Neural crest cell (in vitro differentiated cells): ENCODE results near the gene PRDM16. TPM values are rescaled to one million over a fixed set of nuclear protein-coding genes. Genes with fewer than 3 reads are reported as not detected.

Source experiments
- DNase-seq: peaks from one replicate; pipeline ENCODE4 v3.0.0; 2021; ENCODE audit warnings: low read depth, mixed read lengths, low spot score
- H3K27ac Mint-ChIP-seq: one replicate; pipeline ENCODE4 v1.8.0; 2021; ENCODE audit warnings: mild to moderate bottlenecking, mixed read lengths; ENCODE audit not compliant: unreplicated experiment
- H3K27me3 Mint-ChIP-seq: 2 replicates; pipeline ENCODE4 v1.8.0; 2021; ENCODE audit warnings: low read depth, mild to moderate bottlenecking, mixed read lengths
- H3K36me3 Mint-ChIP-seq: 2 replicates; pipeline ENCODE4 v1.8.0; 2021; ENCODE audit warnings: low read depth, mild to moderate bottlenecking, mixed read lengths
- H3K4me1 Mint-ChIP-seq: 2 replicates; pipeline ENCODE4 v1.8.0; 2021; ENCODE audit warnings: mixed read lengths
- H3K4me3 Mint-ChIP-seq: one replicate; pipeline ENCODE4 v1.8.0; 2021; ENCODE audit warnings: mild to moderate bottlenecking, mixed read lengths
- H3K9me3 Mint-ChIP-seq: 2 replicates; pipeline ENCODE4 v1.8.0; 2021; ENCODE audit warnings: mixed read lengths
- total RNA-seq: library from RNA; stranded (reverse); gene quantifications from 2 replicates; pipeline ENCODE4 v1.2.1, GENCODE V29; 2021
- TF ChIP-seq, protein P1 (sequence below): fragments of 200-600 bp; sonication (generic); conservative IDR thresholded peaks from 2 replicates; pipeline ENCODE4 v1.5.0; 2021; ENCODE audit warnings: antibody characterized with exemption, mild to moderate bottlenecking

The PRDM16 gene
- total RNA-seq, 1 donor from 2014 or later: 11.7 TPM

DNA sequence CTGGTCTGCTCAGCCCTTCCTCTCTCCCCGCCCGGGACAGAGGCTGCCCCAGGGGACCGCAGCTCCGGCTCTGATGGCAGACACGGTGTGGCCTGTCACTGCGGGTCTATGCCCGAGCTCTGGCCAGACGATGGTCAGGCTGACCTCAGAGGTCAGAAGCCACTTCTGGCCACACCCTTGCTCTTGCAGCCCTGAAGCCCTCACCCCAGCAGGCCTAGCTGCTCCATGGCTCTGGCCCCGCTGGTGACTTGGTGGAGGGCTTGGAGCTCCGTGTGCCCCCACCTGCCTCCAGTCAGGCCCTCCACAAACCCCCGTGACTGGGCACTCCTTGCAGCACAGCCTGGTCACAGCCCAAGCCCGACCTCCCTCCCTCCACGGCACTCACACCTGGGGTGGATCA lies 47.6 kb downstream of the PRDM16 start:
- H3K36me3 Mint-ChIP-seq: no peaks in the 10 kb centered on the region
- H3K27ac Mint-ChIP-seq: peak overlapping the region; percentile 62
- H3K9me3 Mint-ChIP-seq: no peaks in the 10 kb centered on the region
- no peak for DNase-seq
- TF ChIP-seq, protein P1, sequence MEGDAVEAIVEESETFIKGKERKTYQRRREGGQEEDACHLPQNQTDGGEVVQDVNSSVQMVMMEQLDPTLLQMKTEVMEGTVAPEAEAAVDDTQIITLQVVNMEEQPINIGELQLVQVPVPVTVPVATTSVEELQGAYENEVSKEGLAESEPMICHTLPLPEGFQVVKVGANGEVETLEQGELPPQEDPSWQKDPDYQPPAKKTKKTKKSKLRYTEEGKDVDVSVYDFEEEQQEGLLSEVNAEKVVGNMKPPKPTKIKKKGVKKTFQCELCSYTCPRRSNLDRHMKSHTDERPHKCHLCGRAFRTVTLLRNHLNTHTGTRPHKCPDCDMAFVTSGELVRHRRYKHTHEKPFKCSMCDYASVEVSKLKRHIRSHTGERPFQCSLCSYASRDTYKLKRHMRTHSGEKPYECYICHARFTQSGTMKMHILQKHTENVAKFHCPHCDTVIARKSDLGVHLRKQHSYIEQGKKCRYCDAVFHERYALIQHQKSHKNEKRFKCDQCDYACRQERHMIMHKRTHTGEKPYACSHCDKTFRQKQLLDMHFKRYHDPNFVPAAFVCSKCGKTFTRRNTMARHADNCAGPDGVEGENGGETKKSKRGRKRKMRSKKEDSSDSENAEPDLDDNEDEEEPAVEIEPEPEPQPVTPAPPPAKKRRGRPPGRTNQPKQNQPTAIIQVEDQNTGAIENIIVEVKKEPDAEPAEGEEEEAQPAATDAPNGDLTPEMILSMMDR: no peak
- peak overlapping the region; percentile 19 for H3K4me3 Mint-ChIP-seq
- H3K4me1 Mint-ChIP-seq: peaks cover 46% of the 10 kb centered on the region
- H3K27me3 Mint-ChIP-seq: peaks cover 2% of the 10 kb centered on the region

DNA sequence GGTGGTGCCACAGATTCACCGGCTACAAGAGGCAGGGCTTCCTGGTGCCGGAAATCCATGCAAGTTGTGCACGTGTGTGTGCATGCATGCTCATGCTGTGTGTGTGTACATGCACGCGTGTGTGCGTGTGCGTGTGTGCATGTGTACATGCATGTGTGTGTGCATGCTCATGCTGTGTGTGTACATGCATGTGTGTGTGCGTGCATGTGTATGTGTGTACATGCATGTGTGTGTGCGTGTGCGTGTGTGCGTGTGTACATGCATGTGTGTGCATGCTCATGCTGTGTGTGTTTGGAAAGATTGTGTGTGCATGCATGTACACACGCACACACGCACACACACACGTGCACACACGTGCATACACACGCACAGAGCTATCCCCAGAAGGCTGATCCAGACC lies 48.9 kb downstream of the PRDM16 start:
- DNase-seq: no peak
- Mint-ChIP-seq H3K27ac (no peak overlapping the region), H3K36me3 (no peaks in the 10 kb centered on the region), H3K4me3 (no peak overlapping the region), H3K4me1 (peaks cover 51% of the 10 kb centered on the region), H3K27me3 (peaks cover 2% of the 10 kb centered on the region), H3K9me3 (no peaks in the 10 kb centered on the region)
- TF ChIP-seq, protein P1: no peak

DNA sequence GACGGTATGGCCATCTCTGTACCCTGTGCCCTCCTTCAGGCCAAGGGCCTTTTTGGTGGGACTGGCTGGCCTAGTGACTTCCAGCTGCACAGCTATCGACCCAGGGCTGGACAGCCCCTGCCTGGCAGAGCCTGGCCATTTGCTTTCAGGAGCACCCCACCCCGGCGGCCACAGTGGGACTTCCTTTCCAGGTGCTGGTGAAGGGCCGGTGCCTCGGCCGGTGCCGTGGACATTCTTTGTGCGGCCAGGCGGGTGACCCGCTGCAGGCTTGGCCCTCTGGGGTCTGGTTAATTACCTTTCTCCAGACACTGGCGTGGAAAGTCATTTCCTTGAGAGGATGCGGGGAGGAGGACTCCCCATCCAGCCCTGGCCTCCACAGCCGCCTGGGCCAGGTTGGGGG lies 50.1 kb downstream of the PRDM16 start:
- H3K4me1 Mint-ChIP-seq: peaks cover 47% of the 10 kb centered on the region
- DNase-seq: no peak
- H3K36me3 Mint-ChIP-seq: no peaks in the 10 kb centered on the region
- H3K9me3 Mint-ChIP-seq: no peaks in the 10 kb centered on the region
- H3K27ac Mint-ChIP-seq: no peak overlapping the region
- H3K27me3 Mint-ChIP-seq: peaks cover 2% of the 10 kb centered on the region
- peak overlapping the region; percentile 34 for H3K4me3 Mint-ChIP-seq
- TF ChIP-seq, protein P1: no peak

DNA sequence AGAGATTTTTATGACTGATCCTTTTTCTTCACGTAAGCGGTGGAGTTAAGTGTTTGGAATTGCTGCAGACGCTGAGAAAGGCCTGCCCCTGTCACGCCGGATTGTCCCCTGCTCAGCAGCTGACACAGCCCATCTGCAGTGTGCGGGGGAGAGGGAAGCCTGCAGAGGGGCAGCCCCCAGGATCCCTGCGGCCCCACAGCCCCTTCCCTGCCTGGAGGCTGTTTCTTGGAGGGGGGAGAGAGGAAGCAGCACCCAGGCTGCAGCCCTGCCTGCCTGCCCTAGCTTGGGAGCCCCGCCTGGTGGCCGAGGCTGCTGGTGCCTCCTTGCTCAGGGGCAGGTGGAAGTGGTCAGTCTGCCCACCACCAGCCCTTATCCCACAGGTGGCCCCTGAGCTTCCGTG lies 50.7 kb downstream of the PRDM16 start:
- H3K27me3 Mint-ChIP-seq: peaks cover 2% of the 10 kb centered on the region
- TF ChIP-seq, protein P1: peak; percentile 34
- DNase-seq: no peak
- H3K4me1 Mint-ChIP-seq: peaks cover 47% of the 10 kb centered on the region
- H3K36me3 Mint-ChIP-seq: no peaks in the 10 kb centered on the region
- no peaks in the 10 kb centered on the region for H3K9me3 Mint-ChIP-seq
- peak overlapping the region; percentile 34 for H3K4me3 Mint-ChIP-seq
- H3K27ac Mint-ChIP-seq: no peak overlapping the region

DNA sequence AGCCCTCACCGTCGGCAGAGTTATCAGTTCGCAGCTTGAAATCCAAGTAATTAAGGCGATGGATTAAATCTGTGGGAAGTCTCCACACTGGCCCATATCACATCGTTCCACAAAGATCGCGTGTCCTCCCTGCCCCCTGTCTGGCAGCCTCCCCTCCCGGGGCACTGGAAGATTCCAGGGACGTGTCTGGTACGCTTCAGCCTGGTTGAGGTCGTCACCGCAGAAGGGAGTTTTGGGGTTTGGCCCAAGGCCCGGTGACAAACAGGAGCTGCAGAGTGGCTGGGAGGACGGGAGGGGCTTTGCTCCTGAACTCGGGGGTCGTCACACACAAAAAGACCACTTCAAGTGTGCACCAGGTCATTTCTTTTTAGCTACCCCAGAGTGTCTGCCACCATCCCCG lies 51.1 kb downstream of the PRDM16 start:
- Mint-ChIP-seq H3K27ac (no peak overlapping the region), H3K9me3 (no peaks in the 10 kb centered on the region), H3K4me3 (peak overlapping the region; percentile 34), H3K36me3 (no peaks in the 10 kb centered on the region), H3K27me3 (peaks cover 2% of the 10 kb centered on the region), H3K4me1 (peaks cover 45% of the 10 kb centered on the region)
- DNase-seq: no peak
- TF ChIP-seq, protein P1: no peak

DNA sequence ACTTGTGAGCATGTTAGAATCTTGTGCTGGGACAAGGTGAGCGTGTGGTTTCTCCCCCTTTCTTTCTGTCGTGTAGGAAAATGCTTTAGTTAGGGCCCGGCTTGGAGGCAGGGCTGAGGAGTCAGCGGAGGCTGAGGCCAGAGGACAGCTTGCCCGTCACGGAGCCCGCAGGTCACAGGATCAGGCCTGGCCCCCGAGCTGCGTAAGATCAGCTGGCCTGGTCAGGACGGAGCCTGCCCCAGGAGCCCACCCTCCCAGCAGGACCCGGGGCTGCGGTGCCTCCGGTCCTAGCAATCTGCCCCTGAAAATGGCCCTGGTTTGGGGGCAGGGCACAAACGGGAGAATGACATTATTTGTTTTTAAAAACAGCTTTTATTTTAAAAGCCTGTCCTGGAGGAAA lies 52.0 kb downstream of the PRDM16 start:
- Mint-ChIP-seq H3K9me3 (no peaks in the 10 kb centered on the region), H3K27ac (peak overlapping the region; percentile 89), H3K4me1 (peaks cover 47% of the 10 kb centered on the region), H3K36me3 (no peaks in the 10 kb centered on the region), H3K4me3 (peak overlapping the region; percentile 66), H3K27me3 (peaks cover 2% of the 10 kb centered on the region)
- TF ChIP-seq, protein P1: no peak
- no peak for DNase-seq
